Activated CD8-positive, alpha-beta memory T cell treated with anti-CD3 and anti-CD28 coated beads, Interleukin-2, amount 50 U/mL, for 1 hour (primary cell): ENCODE measurements around the gene ZNF805.
"Not testable (repeated sequence)": the region's sequence is repeated elsewhere in the genome, so short reads cannot be mapped to it uniquely, and the experiment has no call there.

Source experiments
- DNase-seq: peaks from one replicate; pipeline ENCODE4 v3.0.0-alpha.2; 2020; ENCODE audit errors: extremely low read depth

The ZNF805 gene

DNA sequence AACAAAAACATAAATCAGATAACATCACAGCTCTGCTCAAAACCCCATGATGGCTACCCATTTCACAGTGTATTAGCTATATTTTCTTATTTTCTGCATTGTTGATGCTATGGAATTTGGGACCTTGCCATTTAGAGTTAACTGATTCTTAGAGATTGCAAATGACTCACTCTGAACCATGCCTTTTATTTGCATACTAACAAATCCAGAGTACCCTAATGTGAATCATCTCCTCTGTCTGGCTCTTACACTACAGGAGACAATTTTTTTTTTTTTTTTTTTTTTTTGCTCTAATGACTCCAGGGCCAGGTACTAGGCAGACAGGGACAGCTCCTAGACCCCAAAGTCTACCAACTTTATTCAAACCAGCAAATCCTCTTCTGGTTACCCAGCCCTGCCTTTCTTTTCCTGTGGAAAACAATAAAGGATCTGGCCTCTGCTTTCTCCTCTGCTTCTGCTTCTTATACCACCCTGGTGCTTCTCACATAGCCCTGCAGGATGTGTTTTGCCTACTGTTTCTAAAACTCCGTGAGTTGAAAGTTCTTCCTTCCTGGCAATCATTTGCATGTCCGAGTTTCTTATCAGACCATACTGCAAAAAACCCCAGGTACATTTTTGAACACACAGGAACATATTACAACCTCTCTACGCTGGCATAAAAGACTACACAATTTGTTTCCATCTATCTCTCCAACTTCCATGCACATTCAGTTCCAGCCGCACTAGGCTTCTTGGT, 29.3 kb downstream of the ZNF805 start:
- no peak for DNase-seq

DNA sequence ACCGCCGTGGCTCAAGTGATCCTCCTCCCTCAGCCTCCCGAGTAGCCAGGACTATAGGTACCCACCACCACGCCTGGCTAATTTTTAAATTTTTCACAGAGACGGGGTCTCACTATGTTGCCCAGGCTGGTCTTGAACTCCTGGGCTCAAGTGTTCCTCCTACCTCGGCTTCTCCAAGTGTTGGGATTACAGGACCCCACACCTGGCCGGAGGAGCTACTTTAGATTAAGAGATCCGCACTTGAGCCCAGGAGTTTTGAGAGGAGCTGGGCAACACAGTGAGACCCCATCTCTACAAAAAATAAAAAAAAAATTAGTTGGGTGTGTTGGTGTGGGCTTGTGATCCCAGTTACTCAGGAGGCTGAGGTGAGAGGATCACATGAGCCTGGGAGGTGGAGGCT, 30.8 kb downstream of the ZNF805 start:
- DNase-seq: no peak

DNA sequence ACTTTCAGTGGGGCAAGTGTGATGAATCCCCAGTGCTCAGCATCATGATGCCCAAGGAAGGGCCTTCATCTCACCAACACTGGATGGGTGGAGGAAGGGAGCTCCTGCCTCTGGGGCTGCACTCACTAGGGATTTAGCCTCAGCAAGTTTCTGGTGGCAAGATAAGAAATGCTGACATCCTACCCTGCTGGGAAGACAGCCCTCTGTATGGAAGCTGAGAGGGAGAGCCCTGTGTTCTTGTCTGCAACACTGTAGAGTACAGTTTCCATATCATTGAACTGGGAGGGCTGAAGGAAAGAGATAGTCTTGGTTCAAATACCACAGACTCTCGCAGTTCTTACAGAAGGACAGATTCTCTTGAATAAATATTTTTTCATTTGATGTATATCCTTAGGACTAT, 32.6 kb downstream of the ZNF805 start:
- no peak for DNase-seq

DNA sequence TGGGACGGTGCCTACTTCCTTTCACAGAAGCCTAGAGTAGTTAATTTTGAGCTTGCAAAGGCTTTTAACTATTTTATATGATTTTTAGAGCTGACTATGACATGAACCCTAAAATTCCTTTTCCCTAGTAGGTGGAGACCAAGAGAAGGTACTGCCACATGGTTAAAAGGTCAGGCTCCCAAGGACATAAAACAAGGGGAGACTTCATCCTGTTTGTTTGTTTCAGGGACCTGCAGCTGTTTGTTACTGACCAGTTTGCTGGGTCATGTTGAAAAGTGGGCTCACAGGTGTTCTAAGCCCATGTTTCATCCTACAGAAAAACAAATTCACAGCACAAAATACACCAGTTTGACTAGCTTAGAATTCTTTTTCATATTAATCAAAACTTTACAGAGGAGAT, 36.0 kb downstream of the ZNF805 start:
- DNase-seq: no peak

DNA sequence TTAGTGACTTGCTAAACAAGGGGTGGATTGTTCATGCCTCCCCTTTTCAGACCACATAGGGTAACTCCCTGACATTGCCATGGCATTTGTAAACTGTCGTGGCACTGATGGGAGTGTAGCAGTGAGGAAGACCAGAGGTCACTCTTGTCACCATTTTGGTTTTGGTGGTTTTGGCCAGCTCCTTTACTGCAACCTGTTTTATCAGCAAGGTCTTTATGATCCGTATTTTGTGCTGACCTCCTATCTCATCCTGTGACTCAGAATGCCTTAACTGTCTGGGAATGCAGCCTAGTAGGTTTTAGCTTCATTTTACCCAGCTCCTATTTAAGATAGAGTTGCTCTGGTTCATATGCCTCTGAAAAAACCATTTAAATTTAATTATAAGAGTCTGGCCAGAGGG, 38.0 kb downstream of the ZNF805 start:
- not testable (repeated sequence) for DNase-seq

DNA sequence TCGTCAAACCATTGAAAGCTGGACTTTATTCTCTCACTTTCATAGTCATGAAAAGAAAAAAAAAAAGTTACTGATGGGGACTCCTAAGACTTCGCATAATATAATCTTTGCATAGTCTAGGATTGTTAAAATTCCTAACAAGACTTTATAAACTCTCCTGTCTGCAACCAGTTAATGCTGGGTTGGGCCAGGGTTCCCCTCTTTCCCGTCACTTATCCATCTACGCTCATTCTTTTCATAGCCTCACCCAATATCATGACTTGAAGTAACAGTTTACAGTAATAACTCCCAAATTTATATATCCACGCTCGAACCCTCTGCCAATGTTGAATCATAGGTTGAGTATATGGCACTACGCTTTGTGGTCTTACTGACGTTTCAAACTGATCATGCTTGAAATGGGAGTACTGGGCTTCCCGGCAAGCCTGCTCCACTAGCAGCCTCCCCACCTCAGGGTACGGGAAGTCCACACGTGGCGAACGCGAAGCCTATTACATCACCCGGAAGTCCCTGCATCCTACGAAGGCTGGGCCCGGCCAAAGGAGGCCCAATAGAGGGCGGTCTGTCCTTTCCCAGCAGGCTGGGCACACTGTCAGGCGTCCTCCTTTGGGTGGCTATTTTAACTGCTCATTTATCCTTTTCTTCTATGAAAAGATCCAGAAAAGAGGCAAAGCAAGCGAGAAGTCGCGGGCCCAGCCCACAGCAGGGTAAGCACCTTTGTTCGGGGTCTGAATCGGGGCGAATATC, 39.2 kb downstream of the ZNF805 start:
- peak; percentile 51 for DNase-seq

DNA sequence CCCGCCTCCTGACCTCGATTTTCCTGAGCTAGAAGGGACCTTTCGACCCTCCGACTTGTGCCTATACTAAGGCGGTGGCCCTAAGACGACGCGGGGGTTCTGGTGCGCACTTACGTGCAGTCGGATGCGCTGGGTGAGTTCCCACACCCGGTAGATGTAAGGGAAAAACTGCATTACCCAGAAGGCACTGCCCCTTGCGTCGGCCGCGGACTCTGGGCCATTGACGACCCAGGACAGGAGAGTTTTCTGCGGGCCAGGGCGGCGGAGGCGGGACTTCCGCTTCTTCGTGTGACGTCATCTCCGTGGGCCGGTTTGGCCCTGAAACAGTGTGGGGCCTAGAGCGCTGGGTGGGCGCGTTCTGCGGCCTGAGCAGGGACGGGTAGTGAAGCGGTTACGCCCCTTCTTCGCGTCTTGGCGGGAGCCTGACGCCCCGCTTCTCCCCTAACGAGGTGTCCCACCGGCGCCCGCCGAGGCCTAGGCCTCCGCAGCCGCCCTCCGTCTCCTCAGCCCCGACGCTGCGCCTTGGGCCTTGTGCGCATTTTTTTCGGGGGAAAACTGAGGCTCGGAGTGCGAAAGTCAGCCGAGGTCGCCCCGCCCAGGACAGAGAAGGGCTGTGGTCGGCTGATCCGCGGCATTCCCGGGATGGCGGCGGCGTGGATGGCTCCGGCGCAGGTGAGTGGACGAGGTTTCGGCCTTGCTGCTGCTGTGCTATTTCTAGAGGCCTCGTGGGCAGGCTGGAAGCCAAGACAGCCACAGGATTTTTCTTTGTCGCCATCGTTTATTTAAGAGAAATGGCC, 39.9 kb downstream of the ZNF805 start, which contains the start of gene ZNF460:
Gene ZNF460 (plus strand): TSS at position 321 of the 797 bp plus-strand sequence. CDS start 322 bp downstream, at position 643.
- peak; percentile 92 for DNase-seq

DNA sequence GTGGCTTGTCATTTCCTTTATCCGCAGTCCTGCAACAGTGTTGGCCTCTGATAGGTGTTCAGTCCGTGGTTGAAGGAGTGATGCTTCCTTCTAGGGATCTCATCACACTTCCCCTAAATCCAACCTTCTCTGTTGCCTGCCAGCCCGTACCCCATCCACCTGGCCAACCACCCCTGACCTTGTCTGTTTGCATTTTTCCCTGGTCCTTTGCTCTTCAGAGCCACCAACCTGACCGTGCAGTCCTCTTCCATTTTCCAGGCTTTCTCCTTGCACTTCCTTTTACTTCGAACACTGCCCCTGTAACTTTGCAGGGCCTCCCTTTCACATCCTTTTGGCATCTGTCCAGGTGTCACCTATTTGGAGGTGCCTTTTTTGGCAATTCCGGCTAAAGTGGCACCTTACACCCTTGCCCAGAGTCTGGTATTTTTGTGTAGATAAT, 40.5 kb downstream of the ZNF805 start:
- DNase-seq: no peak

DNA sequence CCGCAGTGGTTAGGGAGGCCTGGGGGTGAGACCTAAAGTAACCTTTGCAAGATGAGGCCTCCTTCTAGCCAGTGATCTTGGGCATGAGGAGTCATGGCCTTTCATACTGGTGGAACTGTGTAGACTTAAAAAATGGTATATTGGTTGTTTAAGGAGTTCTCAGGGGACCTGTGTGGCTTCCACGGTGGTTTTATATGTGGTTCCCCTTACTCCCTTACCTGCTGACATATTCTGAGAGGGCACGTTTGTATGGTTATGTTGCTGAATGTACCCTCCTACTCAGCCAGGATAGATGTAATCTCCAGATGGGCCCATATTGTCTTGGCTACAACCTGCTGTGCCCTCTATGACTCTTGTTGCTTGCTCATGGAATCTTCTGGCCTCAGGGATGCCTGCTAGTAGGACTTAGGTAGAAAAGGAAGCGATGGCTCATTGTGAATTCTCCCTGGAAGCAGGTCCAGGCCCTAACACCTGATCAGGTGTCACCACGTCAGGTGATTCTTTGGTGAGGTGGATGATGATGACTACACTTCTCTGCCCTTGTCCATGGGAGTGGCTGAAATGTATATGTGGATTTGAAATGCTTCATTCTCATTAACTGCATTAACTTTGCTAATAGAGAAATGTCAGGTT, 41.7 kb downstream of the ZNF805 start:
- DNase-seq: no peak

DNA sequence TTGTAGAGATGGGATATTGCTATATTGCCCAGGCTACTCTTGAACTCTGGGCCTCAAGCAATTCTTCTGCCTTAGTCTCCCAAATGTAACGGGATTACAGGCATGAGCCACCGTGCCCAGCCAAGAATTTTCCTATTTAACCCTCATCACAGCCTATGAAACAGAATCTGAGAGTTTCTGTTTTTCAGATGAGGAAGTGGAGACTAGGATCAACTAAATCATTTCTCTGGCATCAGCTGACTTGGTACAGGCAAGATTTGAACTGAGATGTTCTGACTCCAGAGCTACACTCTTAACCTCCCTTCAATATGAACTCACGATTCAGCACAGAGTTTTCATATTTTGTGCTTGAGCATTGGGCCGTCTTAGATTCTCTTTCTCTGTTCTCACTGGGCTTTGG, 47.9 kb downstream of the ZNF805 start:
- DNase-seq: no peak

DNA sequence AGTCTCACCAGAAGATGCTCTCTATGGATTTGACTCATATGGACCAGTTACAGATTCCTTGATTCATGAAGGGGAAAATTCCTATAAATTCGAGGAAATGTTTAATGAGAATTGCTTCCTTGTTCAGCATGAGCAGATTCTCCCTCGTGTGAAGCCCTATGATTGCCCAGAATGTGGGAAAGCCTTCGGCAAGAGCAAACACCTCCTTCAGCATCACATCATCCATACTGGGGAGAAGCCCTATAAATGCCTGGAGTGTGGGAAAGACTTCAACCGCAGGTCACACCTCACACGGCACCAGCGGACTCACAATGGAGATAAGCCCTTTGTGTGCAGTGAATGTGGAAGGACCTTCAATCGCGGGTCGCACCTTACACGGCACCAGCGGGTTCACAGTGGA, 50.5 kb downstream of the ZNF805 start:
- no peak for DNase-seq

DNA sequence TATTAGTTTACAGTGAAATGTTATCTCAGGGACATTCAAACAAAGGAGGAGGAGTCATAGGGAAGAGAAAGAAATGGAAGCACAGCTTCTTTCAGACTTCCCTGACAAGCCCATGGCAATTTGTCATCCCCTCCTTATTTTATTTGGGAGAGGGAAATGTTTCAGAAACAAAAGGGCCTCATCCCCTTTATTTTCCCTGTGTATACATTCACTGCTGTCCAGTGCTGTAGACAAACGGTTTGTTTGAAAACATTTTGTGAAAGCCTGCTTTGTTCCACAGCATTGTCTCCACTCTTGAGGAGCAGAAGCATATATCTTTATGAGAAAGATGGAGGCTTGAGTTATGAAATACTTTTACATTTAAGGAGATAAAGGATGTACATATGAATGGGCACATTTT, 52.1 kb downstream of the ZNF805 start:
- no peak for DNase-seq

DNA sequence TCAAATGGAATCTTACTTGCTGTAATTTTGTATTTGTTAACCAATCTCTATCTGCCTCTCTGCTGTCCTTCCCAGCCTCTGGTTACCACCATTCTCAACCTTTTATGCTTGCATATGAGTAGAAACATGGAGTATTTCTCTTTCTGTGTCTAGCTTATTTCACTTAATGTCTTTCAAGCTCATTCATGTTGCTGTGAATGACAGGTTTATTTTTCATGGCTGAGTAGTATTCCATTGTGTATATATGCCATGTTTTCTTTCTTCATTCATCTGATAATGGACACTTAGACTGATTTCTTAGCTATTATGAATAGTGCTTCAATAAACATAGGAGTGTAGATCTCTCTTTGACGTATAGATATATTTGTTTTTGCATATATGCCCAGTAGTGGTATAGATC, 53.3 kb downstream of the ZNF805 start:
- no peak for DNase-seq

DNA sequence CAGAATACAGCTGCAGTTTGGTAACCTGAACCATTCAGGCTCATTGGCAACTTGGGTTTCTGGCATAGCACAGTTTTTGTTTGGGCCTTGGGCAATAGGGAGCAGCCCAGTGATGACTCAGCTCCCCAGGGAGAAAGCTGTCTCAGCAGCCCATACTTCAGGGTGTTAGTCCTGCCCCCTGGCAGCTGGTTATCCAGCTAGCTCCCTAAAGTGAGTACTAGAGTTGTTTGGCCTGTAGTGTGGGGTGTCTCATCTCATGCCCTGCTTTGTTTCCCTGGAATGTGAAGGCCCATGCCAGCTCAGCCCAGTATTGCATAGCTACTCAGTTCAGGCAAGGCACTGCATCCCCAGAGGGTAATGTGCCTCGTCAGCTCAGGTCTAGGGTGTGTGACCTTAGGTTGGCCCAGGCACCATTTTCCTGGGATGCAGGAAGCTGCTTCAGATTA, 61.6 kb downstream of the ZNF805 start:
- no peak for DNase-seq

DNA sequence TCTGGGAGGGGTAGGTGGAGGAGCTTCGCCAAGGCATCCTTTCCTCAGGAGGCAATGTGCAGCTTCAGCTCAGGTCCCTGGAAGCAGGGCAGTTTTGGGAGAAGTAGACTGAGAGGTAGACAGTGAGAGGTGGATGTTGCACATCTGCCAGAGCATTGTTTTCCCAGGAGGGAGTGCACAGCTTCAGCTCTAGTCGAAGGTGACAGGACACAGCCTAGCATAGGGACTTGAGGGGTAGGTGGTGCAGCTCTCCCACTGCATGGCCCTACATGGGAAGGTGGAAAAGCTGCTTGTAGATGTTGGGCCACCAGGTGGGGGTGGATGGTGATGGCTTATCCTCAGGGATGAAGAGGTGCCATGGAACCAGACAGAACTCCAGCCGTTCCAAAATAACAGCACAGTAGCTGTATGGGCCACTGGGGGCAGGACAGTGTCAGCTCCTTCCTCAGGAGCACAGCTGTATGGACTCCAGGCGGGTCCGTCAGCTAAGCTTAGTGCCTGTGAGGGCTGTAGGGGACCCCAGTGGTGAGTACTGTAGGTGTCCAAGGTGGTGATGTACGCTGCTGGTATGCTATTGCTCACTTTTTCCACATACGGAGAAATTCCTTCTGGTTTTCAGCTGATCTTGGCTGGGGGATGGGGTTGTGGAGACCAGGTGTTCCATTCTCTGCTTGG, 62.4 kb downstream of the ZNF805 start:
- DNase-seq: no peak
